Progenitor cell of endocrine pancreas (in vitro differentiated cells): ENCODE results near the gene AZIN2. TPM values are rescaled to one million over a fixed set of nuclear protein-coding genes. Genes with fewer than 3 reads are reported as not detected.
"Not testable (repeated sequence)": the region's sequence is repeated elsewhere in the genome, so short reads cannot be mapped to it uniquely, and the experiment has no call there.

Experiments used
- DNase-seq: peaks from one replicate; pipeline ENCODE4 v3.0.0; 2021; ENCODE audit warnings: low spot score; ENCODE audit not compliant: unreplicated experiment
- H3K27ac Mint-ChIP-seq: 2 replicates; pipeline ENCODE4 v1.8.0; 2021; ENCODE audit warnings: mild to moderate bottlenecking, moderate library complexity, mixed read lengths
- H3K27me3 Mint-ChIP-seq: 2 replicates; pipeline ENCODE4 v1.8.0; 2021; ENCODE audit warnings: mixed read lengths
- H3K36me3 Mint-ChIP-seq: 2 replicates; pipeline ENCODE4 v1.8.0; 2022; ENCODE audit warnings: mixed read lengths; ENCODE audit not compliant: insufficient read depth
- H3K4me1 Mint-ChIP-seq: 2 replicates; pipeline ENCODE4 v1.8.0; 2021; ENCODE audit warnings: low read depth, mixed read lengths
- H3K4me3 Mint-ChIP-seq: 2 replicates; pipeline ENCODE4 v1.8.0; 2021; ENCODE audit warnings: low read depth, mild to moderate bottlenecking, moderate library complexity, mixed read lengths
- H3K9me3 Mint-ChIP-seq: 2 replicates; pipeline ENCODE4 v1.8.0; 2021; ENCODE audit warnings: low read depth, mixed read lengths
- CTCF ChIP-seq: fragments of 200-600 bp; sonication (generic); IDR thresholded peaks from one replicate; pipeline ENCODE4 v1.5.0; 2021; ENCODE audit warnings: antibody characterized with exemption, mild to moderate bottlenecking; ENCODE audit not compliant: unreplicated experiment
- total RNA-seq: library from RNA; stranded (reverse); gene quantifications from 2 replicates; pipeline ENCODE4 v1.2.1, GENCODE V29; 2021

Gene AZIN2
- total RNA-seq, 1 donor from 2014 or later = 5.2 TPM

GRCh38 chr1:33131191-33131590 lies 50.2 kb downstream of the AZIN2 start:
- no peak for TF ChIP-seq CTCF
- Mint-ChIP-seq H3K9me3 (peaks cover 4% of the 10 kb centered on the region), H3K4me3 (no peak overlapping the region), H3K4me1 (peaks cover 1% of the 10 kb centered on the region), H3K36me3 (peaks cover 2% of the 10 kb centered on the region), H3K27ac (no peak overlapping the region), H3K27me3 (peaks cover 22% of the 10 kb centered on the region)
- no peak for DNase-seq

GRCh38 chr1:33132549-33132948 lies 51.6 kb downstream of the AZIN2 start:
- Mint-ChIP-seq H3K4me1 (no peaks in the 10 kb centered on the region), H3K36me3 (no peaks in the 10 kb centered on the region), H3K27me3 (peaks cover 22% of the 10 kb centered on the region), H3K4me3 (no peak overlapping the region), H3K27ac (no peak overlapping the region), H3K9me3 (no peaks in the 10 kb centered on the region)
- no peak for TF ChIP-seq CTCF
- no peak for DNase-seq

- no peak for TF ChIP-seq CTCF
- H3K27me3 Mint-ChIP-seq = peaks cover 20% of the 10 kb centered on the region
- no peak for DNase-seq
- no peaks in the 10 kb centered on the region for H3K4me1 Mint-ChIP-seq
- no peak overlapping the region for H3K4me3 Mint-ChIP-seq
- H3K27ac Mint-ChIP-seq = no peak overlapping the region
- H3K36me3 Mint-ChIP-seq = no peaks in the 10 kb centered on the region
- no peaks in the 10 kb centered on the region for H3K9me3 Mint-ChIP-seq
These were observed 52.6 kb downstream of the AZIN2 start for GRCh38 chr1:33133478-33134105.

- H3K27me3 Mint-ChIP-seq = peaks cover 15% of the 10 kb centered on the region
- not testable (repeated sequence) for H3K4me3 Mint-ChIP-seq, H3K4me1 Mint-ChIP-seq, H3K9me3 Mint-ChIP-seq, H3K36me3 Mint-ChIP-seq, DNase-seq, H3K27ac Mint-ChIP-seq
These were observed 55.1 kb downstream of the AZIN2 start for GRCh38 chr1:33136041-33136440.

GRCh38 chr1:33137800-33138199 lies 56.8 kb downstream of the AZIN2 start:
- no peak overlapping the region for H3K27ac Mint-ChIP-seq
- TF ChIP-seq CTCF = peak; percentile 75
- DNase-seq = peak; percentile 40
- H3K4me3 Mint-ChIP-seq = no peak overlapping the region
- no peaks in the 10 kb centered on the region for H3K36me3 Mint-ChIP-seq
- no peaks in the 10 kb centered on the region for H3K9me3 Mint-ChIP-seq
- H3K27me3 Mint-ChIP-seq = peaks cover 13% of the 10 kb centered on the region
- H3K4me1 Mint-ChIP-seq = no peaks in the 10 kb centered on the region
